ENCODE data around the gene FANK1. TPM values are rescaled to one million over a fixed set of nuclear protein-coding genes. Genes with fewer than 3 reads are reported as not detected.
"Not testable (repeated sequence)": the region's sequence is repeated elsewhere in the genome, so short reads cannot be mapped to it uniquely, and the experiment has no call there.

The FANK1 gene
- polyA plus RNA-seq, 1 donor from 2014 or later, result 3.1 TPM

GRCh38 chr10:125964558-125964957 is 68.2 kb downstream of the FANK1 start (continued):
- TF ChIP-seq EZH2 (IDR thresholded peaks at IDR 0.05; ENCODE audit: borderline replicate concordance, insufficient read depth, low read length, poor library complexity, severe bottlenecking), result no peak
- TF ChIP-seq TAF1 (IDR thresholded peaks at IDR 0.05; ENCODE audit: low read depth), result no peak
- no peak for TF ChIP-seq RAD21 (conservative IDR thresholded peaks at IDR 0.05)

- no peaks in the 10 kb centered on the region for H3K27me3 ChIP-seq (ENCODE audit: insufficient read depth, low read depth, low read length)
- no peak overlapping the region for H3K4me2 ChIP-seq (ENCODE audit: low read length)
- no peak overlapping the region for H2AFZ ChIP-seq (ENCODE audit: low read depth, low read length)
- H3K36me3 ChIP-seq (ENCODE audit: insufficient read depth, low read length), result no peaks in the 10 kb centered on the region
- no peaks in the 10 kb centered on the region for H3K9me2 ChIP-seq (ENCODE audit: insufficient read depth, low read length)
- no peaks in the 10 kb centered on the region for H3K79me2 ChIP-seq (replicated peaks; ENCODE audit: insufficient read depth, low read length)
- no peaks in the 10 kb centered on the region for H3F3A ChIP-seq (ENCODE audit: insufficient read depth, low read length, poor library complexity, severe bottlenecking)
- no peaks in the 10 kb centered on the region for H4K20me1 ChIP-seq (ENCODE audit: insufficient read depth)
- H3K27ac ChIP-seq (ENCODE audit: low read length), result no peak overlapping the region
- H3K9ac ChIP-seq (ENCODE audit: low read length), result no peak overlapping the region
- no peaks in the 10 kb centered on the region for H3K9me3 ChIP-seq (ENCODE audit: low read length)
- H3K4me3 ChIP-seq (ENCODE audit: low read length), result no peak overlapping the region
- TF ChIP-seq POLR2AphosphoS5 (IDR thresholded peaks at IDR 0.05), result no peak
- TF ChIP-seq MXI1 (conservative IDR thresholded peaks at IDR 0.05; ENCODE audit: poor library complexity, severe bottlenecking), result no peak
- TF ChIP-seq SMC3 (conservative IDR thresholded peaks at IDR 0.05; ENCODE audit: poor library complexity), result no peak
- TF ChIP-seq EZH2 (IDR thresholded peaks at IDR 0.05; ENCODE audit: borderline replicate concordance, insufficient read depth, low read length, poor library complexity, severe bottlenecking), result no peak
These were observed 71.2 kb downstream of the FANK1 start for GRCh38 chr10:125967533-125967932.

- not testable (repeated sequence) for H4K20me1 ChIP-seq (ENCODE audit: insufficient read depth); H3K4me2 ChIP-seq (ENCODE audit: low read length); H3K27ac ChIP-seq (ENCODE audit: low read length); H3K36me3 ChIP-seq (ENCODE audit: insufficient read depth, low read length); H3K9me3 ChIP-seq (ENCODE audit: low read length); H3K4me3 ChIP-seq (ENCODE audit: low read length); H3K9ac ChIP-seq (ENCODE audit: low read length); H3K27me3 ChIP-seq (ENCODE audit: insufficient read depth, low read depth, low read length); H3F3A ChIP-seq (ENCODE audit: insufficient read depth, low read length, poor library complexity, severe bottlenecking); H3K79me2 ChIP-seq (replicated peaks; ENCODE audit: insufficient read depth, low read length); H2AFZ ChIP-seq (ENCODE audit: low read depth, low read length); H3K9me2 ChIP-seq (ENCODE audit: insufficient read depth, low read length)
These were observed 73.8 kb downstream of the FANK1 start for GRCh38 chr10:125970077-125970630.

GRCh38 chr10:125976960-125977605 is 80.7 kb downstream of the FANK1 start:
- Histone ChIP-seq H3K9me2 (ENCODE audit: insufficient read depth, low read length) (no peaks in the 10 kb centered on the region), H3K27me3 (ENCODE audit: insufficient read depth, low read depth, low read length) (no peaks in the 10 kb centered on the region), H2AFZ (ENCODE audit: low read depth, low read length) (no peak overlapping the region), H3K9me3 (ENCODE audit: low read length) (no peaks in the 10 kb centered on the region), H3K79me2 (replicated peaks; ENCODE audit: insufficient read depth, low read length) (no peaks in the 10 kb centered on the region), H4K20me1 (ENCODE audit: insufficient read depth) (no peaks in the 10 kb centered on the region), H3F3A (ENCODE audit: insufficient read depth, low read length, poor library complexity, severe bottlenecking) (no peaks in the 10 kb centered on the region), H3K36me3 (ENCODE audit: insufficient read depth, low read length) (no peaks in the 10 kb centered on the region), H3K27ac (ENCODE audit: low read length) (no peak overlapping the region), H3K4me2 (ENCODE audit: low read length) (no peak overlapping the region), H3K9ac (ENCODE audit: low read length) (no peak overlapping the region), H3K4me3 (ENCODE audit: low read length) (no peak overlapping the region)
- TF ChIP-seq EP300 (conservative IDR thresholded peaks at IDR 0.05; ENCODE audit: poor library complexity, severe bottlenecking) (no peak), POLR2AphosphoS5 (IDR thresholded peaks at IDR 0.05) (no peak), REST (IDR thresholded peaks at IDR 0.05; ENCODE audit: borderline replicate concordance) (no peak), SMC3 (conservative IDR thresholded peaks at IDR 0.05; ENCODE audit: poor library complexity) (no peak), EZH2 (IDR thresholded peaks at IDR 0.05; ENCODE audit: borderline replicate concordance, insufficient read depth, low read length, poor library complexity, severe bottlenecking) (no peak), CTCF (IDR thresholded peaks at IDR 0.05; ENCODE audit: poor library complexity, severe bottlenecking) (no peak), MXI1 (conservative IDR thresholded peaks at IDR 0.05; ENCODE audit: poor library complexity, severe bottlenecking) (no peak), TAF1 (IDR thresholded peaks at IDR 0.05; ENCODE audit: low read depth) (no peak), RAD21 (conservative IDR thresholded peaks at IDR 0.05) (no peak)

All from neural cell (in vitro differentiated cells).